ENCODE measurements around the gene CDK6. TPM values are rescaled to one million over a fixed set of nuclear protein-coding genes. Genes with fewer than 3 reads are reported as not detected.

CDK6 gene
- total RNA-seq, 4 donors from 2014 or later: 1.2 to 6.9 (median 2.6) TPM

GRCh38 chr7:92835261-92835850 lies 1.0 kb downstream of the CDK6 start:
- Histone ChIP-seq H3K4me3 (peak overlapping the region; percentile 50 to 81 (median 70)), H3K27me3 (peaks cover 11 to 56% (median 51%) of the 10 kb centered on the region in 3 donors), H3K27ac (peak overlapping the region; percentile 74 to 80 (median 76)), H3K4me1 (no peaks in the 10 kb centered on the region), H3K36me3 (no peaks in the 10 kb centered on the region), H3K9me3 (no peaks in the 10 kb centered on the region)
- intact Hi-C loops (cut with DNase I; ENCODE audit: low total_unique reads) (loop anchor here (5.0 kb wide), 1 partner anchor 308 kb away; the partner anchor contains the start of genes PEX1 and RBM48), in situ Hi-C loops (cut with MboI; ENCODE audit: low sequenced_read_pairs in 4 of 4) (loop anchor here in 2 of 4 donors (10.0 to 25.0 kb wide), 2 partner anchors 211 to 223 kb away; no protein-coding TSS in a partner anchor)
- no peak for ATAC-seq
- peak in 1 of 2 donors; percentile 5 for DNase-seq
- TF ChIP-seq, protein P1, sequence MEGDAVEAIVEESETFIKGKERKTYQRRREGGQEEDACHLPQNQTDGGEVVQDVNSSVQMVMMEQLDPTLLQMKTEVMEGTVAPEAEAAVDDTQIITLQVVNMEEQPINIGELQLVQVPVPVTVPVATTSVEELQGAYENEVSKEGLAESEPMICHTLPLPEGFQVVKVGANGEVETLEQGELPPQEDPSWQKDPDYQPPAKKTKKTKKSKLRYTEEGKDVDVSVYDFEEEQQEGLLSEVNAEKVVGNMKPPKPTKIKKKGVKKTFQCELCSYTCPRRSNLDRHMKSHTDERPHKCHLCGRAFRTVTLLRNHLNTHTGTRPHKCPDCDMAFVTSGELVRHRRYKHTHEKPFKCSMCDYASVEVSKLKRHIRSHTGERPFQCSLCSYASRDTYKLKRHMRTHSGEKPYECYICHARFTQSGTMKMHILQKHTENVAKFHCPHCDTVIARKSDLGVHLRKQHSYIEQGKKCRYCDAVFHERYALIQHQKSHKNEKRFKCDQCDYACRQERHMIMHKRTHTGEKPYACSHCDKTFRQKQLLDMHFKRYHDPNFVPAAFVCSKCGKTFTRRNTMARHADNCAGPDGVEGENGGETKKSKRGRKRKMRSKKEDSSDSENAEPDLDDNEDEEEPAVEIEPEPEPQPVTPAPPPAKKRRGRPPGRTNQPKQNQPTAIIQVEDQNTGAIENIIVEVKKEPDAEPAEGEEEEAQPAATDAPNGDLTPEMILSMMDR (IDR thresholded peaks at IDR 0.05 in 4 of 5, conservative IDR thresholded peaks at IDR 0.05 in 1 of 5): no peak
- TF ChIP-seq POLR2A (IDR thresholded peaks at IDR 0.05): peak in 1 of 2 donors; percentile 8

DNA sequence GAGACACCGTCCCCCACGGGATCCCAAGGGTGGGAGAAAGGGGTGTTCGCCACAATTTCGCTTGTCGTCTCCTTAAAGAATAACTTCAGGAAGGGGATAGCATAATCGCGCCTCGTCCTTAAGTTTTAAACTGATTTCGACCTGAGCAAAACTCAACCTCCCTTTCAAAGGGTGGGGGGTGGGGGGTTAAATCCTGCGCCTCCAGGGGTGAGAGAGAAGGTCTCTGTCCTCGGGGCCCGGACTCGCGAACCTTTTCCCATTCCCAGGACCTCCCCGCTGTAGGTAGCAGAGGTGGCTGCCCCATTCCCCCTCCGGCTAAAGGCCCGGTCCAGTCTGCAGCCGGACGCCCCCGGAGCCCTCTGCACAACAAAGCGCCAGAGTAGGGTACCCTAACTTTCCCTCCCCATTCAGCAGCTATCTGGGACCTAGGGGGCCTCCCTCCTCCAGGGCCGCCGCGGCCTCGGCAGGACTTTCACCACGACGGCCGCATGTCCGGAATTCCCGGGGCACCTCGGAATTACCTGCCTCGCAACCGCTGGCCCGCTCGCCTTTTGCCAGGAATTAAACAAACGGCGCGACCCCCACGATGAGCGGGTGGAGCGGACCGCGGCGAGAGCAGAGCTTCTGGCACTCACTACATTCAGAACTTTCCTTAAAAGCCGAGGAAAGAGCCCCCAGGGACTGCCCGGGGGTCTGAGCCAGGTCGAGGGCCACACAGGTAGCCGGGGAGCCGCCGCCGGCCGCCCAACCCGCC lies 1.7 kb downstream of the CDK6 start:
- intact Hi-C loops (cut with DNase I; ENCODE audit: low total_unique reads): loop anchor here (5.0 kb wide), 2 partner anchors 212 to 307 kb away; partner anchors contain the start of genes PEX1 and RBM48
- no peaks in the 10 kb centered on the region for H3K36me3 ChIP-seq
- peak overlapping the region; percentile 50 to 81 (median 70) for H3K4me3 ChIP-seq
- TF ChIP-seq, protein P1 (IDR thresholded peaks at IDR 0.05 in 4 of 5, conservative IDR thresholded peaks at IDR 0.05 in 1 of 5): no peak
- TF ChIP-seq POLR2A (IDR thresholded peaks at IDR 0.05): no peak
- peak overlapping the region; percentile 74 to 80 (median 76) for H3K27ac ChIP-seq
- ATAC-seq (no peak), DNase-seq (no peak)
- no peaks in the 10 kb centered on the region for H3K4me1 ChIP-seq
- H3K9me3 ChIP-seq: no peaks in the 10 kb centered on the region
- peaks cover 11 to 56% (median 51%) of the 10 kb centered on the region in 3 donors for H3K27me3 ChIP-seq
- in situ Hi-C loops (cut with MboI; ENCODE audit: low sequenced_read_pairs in 4 of 4): loop anchor here in 3 of 4 donors (5.0 to 25.0 kb wide), 3 partner anchors 207 to 222 kb away; no protein-coding TSS in a partner anchor

DNA sequence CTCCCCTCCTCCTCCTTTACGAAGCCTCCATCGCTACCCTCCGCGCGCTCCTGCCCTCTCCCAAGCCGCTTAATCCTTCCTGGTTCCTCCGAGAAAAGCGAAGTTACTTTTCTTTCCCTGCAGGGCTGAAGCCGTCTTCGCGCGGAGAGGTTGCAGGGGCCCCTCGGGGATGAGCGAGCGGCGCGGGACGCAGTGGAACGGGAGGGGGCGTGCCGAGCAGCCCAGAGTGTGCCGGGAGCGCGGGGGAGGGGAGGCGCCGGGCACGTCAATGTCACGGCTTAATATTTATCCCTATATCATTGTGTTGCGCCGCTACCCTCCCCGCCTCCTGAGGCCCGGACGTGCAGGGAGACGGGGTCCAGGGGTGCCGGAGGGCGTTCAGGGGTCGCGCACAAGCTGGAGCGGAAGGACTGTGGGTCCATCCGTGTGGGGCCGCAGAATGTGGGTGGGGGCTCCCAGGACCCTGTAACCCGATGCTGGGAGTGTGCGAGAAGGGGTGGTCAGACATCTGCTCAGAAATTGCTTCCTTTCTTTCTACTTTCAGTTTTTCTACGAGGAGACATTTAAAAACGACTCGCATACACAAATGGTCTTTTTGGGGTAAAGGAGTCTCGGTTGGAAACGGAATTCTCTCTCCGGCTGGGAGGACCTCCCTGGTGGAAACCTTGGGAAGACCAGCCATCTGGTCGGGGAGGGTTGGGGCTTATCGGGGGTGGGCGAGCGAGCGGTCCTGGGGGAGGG lies 2.4 kb downstream of the CDK6 start:
- no peaks in the 10 kb centered on the region for H3K9me3 ChIP-seq
- no peaks in the 10 kb centered on the region for H3K36me3 ChIP-seq
- peaks cover 11 to 56% (median 51%) of the 10 kb centered on the region in 3 donors for H3K27me3 ChIP-seq
- intact Hi-C loops (cut with DNase I; ENCODE audit: low total_unique reads): loop anchor here (2.0 to 5.0 kb wide), 2 partner anchors 143 to 212 kb away; no protein-coding TSS in a partner anchor
- in situ Hi-C loops (cut with MboI; ENCODE audit: low sequenced_read_pairs in 4 of 4): loop anchor here in 3 of 4 donors (5.0 to 25.0 kb wide), 3 partner anchors 207 to 222 kb away; no protein-coding TSS in a partner anchor
- H3K4me1 ChIP-seq: no peaks in the 10 kb centered on the region
- H3K27ac ChIP-seq: peak overlapping the region; percentile 74 to 80 (median 76)
- peak; percentile 24 to 63 for TF ChIP-seq POLR2A (IDR thresholded peaks at IDR 0.05)
- TF ChIP-seq, protein P1 (IDR thresholded peaks at IDR 0.05 in 4 of 5, conservative IDR thresholded peaks at IDR 0.05 in 1 of 5): no peak
- DNase-seq (peak; percentile 22 to 35), ATAC-seq (peak; percentile 31 to 49)
- H3K4me3 ChIP-seq: peak overlapping the region; percentile 50 to 81 (median 70)
